Hepatocyte (in vitro differentiated cells): ENCODE data around the gene PGAM4. TPM values are rescaled to one million over a fixed set of nuclear protein-coding genes. Genes with fewer than 3 reads are reported as not detected.

ENCODE experiments used
- DNase-seq: peaks from one replicate; pipeline ENCODE4 v3.0.0-alpha.2; 2016; ENCODE audit warnings: low spot score
- H2AFZ ChIP-seq: fragments of 200-600 bp; sonication (generic); 2 replicates; pipeline ENCODE4 v1.6.0; 2016; ENCODE audit warnings: antibody characterized with exemption, mild to moderate bottlenecking
- H3K27ac ChIP-seq: fragments of 200-600 bp; sonication (generic); 2 replicates; pipeline ENCODE4 v1.5.1; 2016; ENCODE audit warnings: mild to moderate bottlenecking
- H3K27me3 ChIP-seq: fragments of 200-600 bp; sonication (generic); 2 replicates; pipeline ENCODE4 v1.6.1; 2016
- H3K36me3 ChIP-seq: fragments of 200-600 bp; sonication (generic); replicated peaks from 2 replicates; pipeline ENCODE4 v1.5.1; 2016; ENCODE audit warnings: low read depth; ENCODE audit not compliant: insufficient read depth
- H3K4me1 ChIP-seq: fragments of 200-600 bp; sonication (generic); 2 replicates; pipeline ENCODE4 v1.5.1; 2016; ENCODE audit warnings: mild to moderate bottlenecking, moderate library complexity; ENCODE audit not compliant: insufficient read depth
- H3K4me2 ChIP-seq: fragments of 200-600 bp; sonication (generic); 2 replicates; pipeline ENCODE4 v1.6.0; 2016
- H3K4me3 ChIP-seq: fragments of 200-600 bp; sonication (generic); 2 replicates; pipeline ENCODE4 v1.5.1; 2016; ENCODE audit warnings: mild to moderate bottlenecking
- H3K79me2 ChIP-seq: fragments of 200-600 bp; sonication (generic); 2 replicates; pipeline ENCODE4 v1.6.0; 2017; ENCODE audit warnings: mild to moderate bottlenecking
- H3K9me2 ChIP-seq: fragments of 200-600 bp; sonication (generic); replicated peaks from 2 replicates; pipeline ENCODE4 v1.6.0; 2017; ENCODE audit warnings: mild to moderate bottlenecking; ENCODE audit not compliant: insufficient read depth
- H3K9me3 ChIP-seq: fragments of 200-600 bp; sonication (generic); 2 replicates; pipeline ENCODE4 v1.5.1; 2016; ENCODE audit warnings: low read depth, mild to moderate bottlenecking
- H4K20me1 ChIP-seq: fragments of 200-600 bp; sonication (generic); 2 replicates; pipeline ENCODE4 v1.6.0; 2016; ENCODE audit warnings: mild to moderate bottlenecking; ENCODE audit not compliant: insufficient read depth, poor library complexity, severe bottlenecking
- CTCF ChIP-seq: fragments of 200-600 bp; sonication (generic); IDR thresholded peaks from 2 replicates; pipeline ENCODE4 v1.5.1; 2016; ENCODE audit warnings: antibody characterized with exemption, mild to moderate bottlenecking; ENCODE audit not compliant: poor library complexity
- EZH2 ChIP-seq: fragments of 200-600 bp; sonication (generic); IDR thresholded peaks from 2 replicates; pipeline ENCODE4 v1.6.1; 2016; ENCODE audit warnings: antibody characterized with exemption, mild to moderate bottlenecking, borderline replicate concordance
- EZH2phosphoT487 ChIP-seq: fragments of 200-600 bp; sonication (generic); IDR thresholded peaks from one replicate; pipeline ENCODE4 v1.6.1; 2018; ENCODE audit warnings: antibody characterized with exemption, mild to moderate bottlenecking, low read depth, moderate library complexity; ENCODE audit not compliant: unreplicated experiment, severe bottlenecking
- WGBS: methylation state at CpG from one replicate; pipeline ENCODE4 v1.1.6; 2016; ENCODE audit warnings: low lambda C conversion rate; ENCODE audit errors: missing lambda C conversion rate; 5-methylcytosine and 5-hydroxymethylcytosine counted together
- polyA plus RNA-seq: library from polyadenylated mRNA; unstranded; fragments of >200 nt; fragmentation: Nextera tagmentation; extraction: Ambion mirVana; gene quantifications from 2 replicates; pipeline ENCODE4 v1.2.1, GENCODE V29; 2016
- total RNA-seq: library from RNA; depleted of rRNA; stranded (reverse); fragments of >200 nt; gene quantifications from 2 replicates; pipeline ENCODE4 v1.2.3, GENCODE V29; 2014

Gene PGAM4
- total RNA-seq (not detected in 2 replicates), polyA plus RNA-seq (not detected in 2 replicates)

GRCh38 chrX:77969538-77969937, at the start of gene PGAM4:
PGAM4 (minus strand) TSS chrX:77969638; CDS start chrX:77969638, 0 bp downstream.
- 92% methylated on average over 13 of the region's 13 CpGs for WGBS
- Histone ChIP-seq H3K4me2 (no peak within 1 kb of the TSS), H3K4me3 (no peak within 1 kb of the TSS), H4K20me1 (no peaks in the 10 kb centered on the region), H3K4me1 (no peaks in the 10 kb centered on the region), H3K79me2 (no peaks in the 10 kb centered on the region), H3K27ac (no peak within 1 kb of the TSS), H3K36me3 (no peaks in the 10 kb centered on the region), H2AFZ (no peak within 1 kb of the TSS), H3K9me2 (no peaks in the 10 kb centered on the region), H3K27me3 (no peaks in the 10 kb centered on the region), H3K9me3 (no peaks in the 10 kb centered on the region)
- no peak for DNase-seq
- no peak for TF ChIP-seq CTCF
- no peak for TF ChIP-seq EZH2
- no peak for TF ChIP-seq EZH2phosphoT487

- Histone ChIP-seq H3K79me2 (no peaks in the 10 kb centered on the region), H4K20me1 (no peaks in the 10 kb centered on the region), H3K4me2 (no peak overlapping the region), H3K27ac (no peak overlapping the region), H2AFZ (no peak overlapping the region), H3K9me3 (no peaks in the 10 kb centered on the region), H3K4me3 (no peak overlapping the region), H3K9me2 (no peaks in the 10 kb centered on the region), H3K4me1 (no peaks in the 10 kb centered on the region), H3K27me3 (no peaks in the 10 kb centered on the region), H3K36me3 (no peaks in the 10 kb centered on the region)
- WGBS, result 81% methylated on average over 1 of the region's 1 CpG
- TF ChIP-seq EZH2 (no peak), EZH2phosphoT487 (no peak), CTCF (no peak)
- no peak for DNase-seq
These were observed 42.4 kb upstream of the PGAM4 start for GRCh38 chrX:78011846-78012245.

- DNase-seq, result no peak
- WGBS, result 85% methylated on average over 4 of the region's 4 CpGs
- no peak overlapping the region for H2AFZ ChIP-seq
- no peaks in the 10 kb centered on the region for H3K36me3 ChIP-seq
- H3K9me2 ChIP-seq, result no peaks in the 10 kb centered on the region
- H3K27ac ChIP-seq, result no peak overlapping the region
- no peak for TF ChIP-seq EZH2phosphoT487
- TF ChIP-seq CTCF, result no peak
- no peak for TF ChIP-seq EZH2
- H3K4me1 ChIP-seq, result no peaks in the 10 kb centered on the region
- no peak overlapping the region for H3K4me3 ChIP-seq
- H3K4me2 ChIP-seq, result no peak overlapping the region
- no peaks in the 10 kb centered on the region for H3K79me2 ChIP-seq
- H3K27me3 ChIP-seq, result no peaks in the 10 kb centered on the region
- H3K9me3 ChIP-seq, result no peaks in the 10 kb centered on the region
- H4K20me1 ChIP-seq, result no peaks in the 10 kb centered on the region
These were observed 10.4 kb upstream of the PGAM4 start for GRCh38 chrX:77979870-77980269.

- TF ChIP-seq EZH2phosphoT487 (no peak), EZH2 (no peak), CTCF (no peak)
- Histone ChIP-seq H3K4me1 (no peaks in the 10 kb centered on the region), H3K79me2 (no peaks in the 10 kb centered on the region), H3K27me3 (no peaks in the 10 kb centered on the region), H4K20me1 (no peaks in the 10 kb centered on the region), H2AFZ (no peak overlapping the region), H3K9me2 (no peaks in the 10 kb centered on the region), H3K4me3 (no peak overlapping the region), H3K9me3 (no peaks in the 10 kb centered on the region), H3K4me2 (no peak overlapping the region), H3K36me3 (no peaks in the 10 kb centered on the region), H3K27ac (no peak overlapping the region)
- WGBS, result 79% methylated on average over 1 of the region's 1 CpG
- no peak for DNase-seq
These were observed 8.1 kb upstream of the PGAM4 start for GRCh38 chrX:77977518-77977917.
